Uterine smooth muscle cell (primary cell): ENCODE results near the gene C22orf31. TPM values are rescaled to one million over a fixed set of nuclear protein-coding genes. Genes with fewer than 3 reads are reported as not detected.

Experiments used
- total RNA-seq: library from RNA; depleted of rRNA; stranded (reverse); fragments of >200 nt; gene quantifications from 2 replicates; pipeline ENCODE4 v1.2.3, GENCODE V29; 2014

Gene C22orf31
- not detected in 2 replicates for total RNA-seq

DNA sequence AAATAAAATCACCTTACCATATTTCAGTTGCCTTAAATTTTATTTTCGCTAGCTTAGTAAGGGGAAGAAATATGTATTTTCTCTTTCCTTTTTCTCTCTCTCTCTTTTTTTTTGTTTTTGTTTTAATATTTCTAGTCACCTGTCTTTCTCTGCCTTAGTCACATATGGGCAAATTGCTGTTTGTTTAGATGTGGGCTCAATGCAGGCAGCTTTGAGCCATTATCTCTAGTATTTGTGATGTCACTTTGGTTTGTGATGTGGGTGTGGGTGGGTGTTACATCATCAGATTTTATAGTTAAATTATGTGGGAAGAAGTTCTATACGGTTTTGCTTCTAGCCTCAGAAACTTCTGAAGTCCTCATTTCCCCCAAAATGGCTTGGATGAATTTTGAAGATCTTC is at the start of gene C22orf31:
Gene C22orf31, minus strand, starts transcription at position 59 of the 400 bp plus-strand sequence. Its CDS starts 39 bp downstream, at position 20.

DNA sequence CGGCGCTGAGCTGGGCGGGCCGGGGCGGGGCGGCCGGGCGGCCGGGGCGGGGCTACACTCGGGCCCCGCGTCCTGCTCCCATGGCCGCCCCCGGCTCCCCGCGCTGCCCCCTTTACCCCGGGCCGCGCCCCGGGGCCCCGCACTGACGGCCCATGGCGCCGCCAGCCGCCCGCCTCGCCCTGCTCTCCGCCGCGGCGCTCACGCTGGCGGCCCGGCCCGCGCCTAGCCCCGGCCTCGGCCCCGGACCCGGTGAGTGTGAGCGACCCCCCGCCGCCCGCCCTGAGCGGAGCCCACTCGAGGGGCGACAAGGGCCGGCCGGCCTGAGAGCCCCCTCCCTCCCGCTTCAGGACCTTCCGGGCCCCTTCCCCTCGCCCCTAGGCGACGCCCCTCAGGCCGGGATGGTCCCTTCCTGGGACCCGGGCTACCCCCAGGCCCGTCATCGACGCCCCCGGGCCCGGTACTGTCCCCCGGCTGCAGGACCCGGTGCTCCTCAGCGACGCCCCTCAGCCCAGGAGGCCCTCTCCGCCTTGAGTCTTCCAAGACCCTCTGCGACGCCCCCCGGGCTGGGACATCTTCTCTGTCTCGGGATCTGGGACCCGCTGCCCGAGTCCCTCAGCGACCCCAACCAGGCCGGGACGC is 11.5 kb upstream of the C22orf31 start, which contains the start of gene KREMEN1:
Gene KREMEN1, plus strand, starts transcription at position 57 of the 639 bp plus-strand sequence. Its CDS starts 96 bp downstream, at position 153.

Other genes with a start within 250 kb of the C22orf31 start
- 4.8 and 5.1 TPM in 2 replicates for gene ZNRF3, start 178.3 kb downstream of the C22orf31 start, total RNA-seq
- gene KREMEN1, start 11.2 kb upstream of the C22orf31 start, total RNA-seq = 3.1 and 6.6 TPM in 2 replicates
- gene EMID1, start 144.1 kb upstream of the C22orf31 start, total RNA-seq = not detected in 2 replicates
- gene RHBDD3, start 206.2 kb upstream of the C22orf31 start, total RNA-seq = 16.5 and 21.4 TPM in 2 replicates
- 144 and 219 TPM in 2 replicates for gene EWSR1, start 206.4 kb upstream of the C22orf31 start, total RNA-seq
- gene GAS2L1, start 244.8 kb upstream of the C22orf31 start, total RNA-seq = 8.7 and 12.6 TPM in 2 replicates